Coronary artery (tissue), 2 donors: ENCODE results near the gene NBEA.

Experiments used
- DNase-seq: peaks from one replicate; pipeline ENCODE4 v3.0.0-alpha.2; 2017; ENCODE audit warnings: low spot score
- H3K27ac ChIP-seq, 2 donors: fragments of 200-600 bp; sonication (generic); one replicate each; pipeline ENCODE4 v1.5.1; 2016 to 2019
- H3K4me3 ChIP-seq: fragments of 200-600 bp; sonication (generic); 2 replicates; pipeline ENCODE4 v1.5.1; 2016; ENCODE audit warnings: mild to moderate bottlenecking, moderate library complexity
- TF ChIP-seq, protein P1 (sequence below): fragments of 200-600 bp; sonication (generic); IDR thresholded peaks from one replicate; pipeline ENCODE4 v1.5.1; 2019; ENCODE audit warnings: antibody characterized with exemption

NBEA gene

GRCh38 chr13:35712907-35713761 is 771.1 kb downstream of the NBEA start:
- no peak for DNase-seq
- Histone ChIP-seq H3K27ac (no peak overlapping the region), H3K4me3 (no peak overlapping the region)
- TF ChIP-seq, protein P1, sequence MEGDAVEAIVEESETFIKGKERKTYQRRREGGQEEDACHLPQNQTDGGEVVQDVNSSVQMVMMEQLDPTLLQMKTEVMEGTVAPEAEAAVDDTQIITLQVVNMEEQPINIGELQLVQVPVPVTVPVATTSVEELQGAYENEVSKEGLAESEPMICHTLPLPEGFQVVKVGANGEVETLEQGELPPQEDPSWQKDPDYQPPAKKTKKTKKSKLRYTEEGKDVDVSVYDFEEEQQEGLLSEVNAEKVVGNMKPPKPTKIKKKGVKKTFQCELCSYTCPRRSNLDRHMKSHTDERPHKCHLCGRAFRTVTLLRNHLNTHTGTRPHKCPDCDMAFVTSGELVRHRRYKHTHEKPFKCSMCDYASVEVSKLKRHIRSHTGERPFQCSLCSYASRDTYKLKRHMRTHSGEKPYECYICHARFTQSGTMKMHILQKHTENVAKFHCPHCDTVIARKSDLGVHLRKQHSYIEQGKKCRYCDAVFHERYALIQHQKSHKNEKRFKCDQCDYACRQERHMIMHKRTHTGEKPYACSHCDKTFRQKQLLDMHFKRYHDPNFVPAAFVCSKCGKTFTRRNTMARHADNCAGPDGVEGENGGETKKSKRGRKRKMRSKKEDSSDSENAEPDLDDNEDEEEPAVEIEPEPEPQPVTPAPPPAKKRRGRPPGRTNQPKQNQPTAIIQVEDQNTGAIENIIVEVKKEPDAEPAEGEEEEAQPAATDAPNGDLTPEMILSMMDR = no peak

DNA sequence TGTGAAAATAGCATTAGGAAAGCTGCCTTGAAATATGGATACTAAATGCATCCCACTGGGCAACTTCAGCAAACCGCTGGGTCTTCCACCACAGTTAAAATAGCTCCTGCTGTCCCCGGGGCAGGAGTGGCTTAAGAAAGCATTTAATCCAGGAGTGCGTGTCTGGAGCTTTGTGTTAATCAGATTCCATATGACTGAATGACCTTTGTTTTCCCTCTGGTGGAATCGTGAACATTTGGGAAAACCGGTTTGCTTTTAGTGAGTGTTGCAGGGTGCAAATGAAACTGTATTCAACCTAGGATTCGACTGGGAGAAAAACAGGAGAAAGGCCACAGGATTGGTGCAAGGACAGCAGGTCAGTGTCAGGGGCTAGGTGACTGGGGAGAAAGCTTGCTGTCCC is 772.1 kb downstream of the NBEA start:
- no peak for DNase-seq
- Histone ChIP-seq H3K27ac (no peak overlapping the region), H3K4me3 (no peak overlapping the region)
- TF ChIP-seq, protein P1 = no peak

GRCh38 chr13:35714588-35715377 is 772.7 kb downstream of the NBEA start:
- TF ChIP-seq, protein P1 = no peak
- no peak for DNase-seq
- no peak overlapping the region for H3K27ac ChIP-seq

DNA sequence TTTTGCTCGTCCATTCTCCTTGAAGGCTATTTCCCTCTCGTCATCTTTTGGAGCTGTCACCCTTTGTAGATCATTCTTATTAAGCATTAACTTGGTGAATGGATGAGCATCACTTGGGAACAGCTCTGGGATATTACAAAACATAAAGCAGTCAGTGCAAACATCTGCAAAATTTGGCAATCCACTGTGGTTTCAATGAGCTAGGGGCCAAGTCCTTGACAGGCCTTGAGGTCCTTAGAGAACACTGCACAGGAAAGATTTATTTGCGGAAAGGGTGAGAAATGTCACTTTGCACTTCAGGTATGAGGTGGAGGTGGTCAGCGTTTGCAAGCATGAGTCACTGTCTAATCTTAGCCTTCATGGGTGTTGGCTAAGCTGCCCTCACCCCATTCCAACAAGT is 774.1 kb downstream of the NBEA start:
- Histone ChIP-seq H3K27ac (no peak overlapping the region), H3K4me3 (no peak overlapping the region)
- no peak for DNase-seq
- TF ChIP-seq, protein P1 = no peak

More at GRCh38 chr13:35714588-35715377, 772.7 kb downstream of the NBEA start:
- H3K4me3 ChIP-seq = no peak overlapping the region

DNA sequence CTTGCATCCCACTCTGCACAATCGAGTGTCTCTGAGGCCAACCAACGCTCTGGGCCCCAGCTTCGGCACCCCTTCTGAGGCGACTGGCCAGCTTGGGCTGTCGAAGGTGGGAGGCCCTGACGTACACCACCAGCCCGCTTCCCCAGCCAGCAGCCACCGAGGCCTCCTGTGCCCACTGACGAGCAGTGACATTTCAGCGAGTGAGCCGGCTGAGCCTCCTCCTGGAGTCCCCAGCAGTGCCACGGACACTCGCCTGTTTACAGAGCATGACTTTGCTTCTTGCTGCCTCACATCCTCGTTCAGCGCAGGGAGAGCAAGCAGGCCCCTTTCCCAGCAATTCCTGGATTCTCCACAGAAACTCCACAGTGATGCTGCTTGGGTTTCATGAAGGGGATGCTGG is 774.7 kb downstream of the NBEA start:
- TF ChIP-seq, protein P1 = no peak
- no peak overlapping the region for H3K4me3 ChIP-seq
- DNase-seq = no peak
- H3K27ac ChIP-seq = no peak overlapping the region

GRCh38 chr13:35718084-35718483 is 776.0 kb downstream of the NBEA start:
- Histone ChIP-seq H3K27ac (no peak overlapping the region), H3K4me3 (no peak overlapping the region)
- no peak for DNase-seq
- TF ChIP-seq, protein P1 = no peak
